Brain microvascular endothelial cell (primary cell): ENCODE measurements around the gene PHC3.

ENCODE experiments used
- DNase-seq: peaks from one replicate; pipeline ENCODE4 v3.0.0-alpha.2; 2020
- H3K27ac ChIP-seq: fragments of 250-450 bp; sonication (Bioruptor Pico); 2 replicates; pipeline ENCODE4 v1.5.1; 2020; ENCODE audit warnings: mild to moderate bottlenecking, moderate library complexity
- H3K27me3 ChIP-seq: fragments of 250-450 bp; sonication (Bioruptor Pico); replicated peaks from 2 replicates; pipeline ENCODE4 v1.5.1; 2020; ENCODE audit warnings: mild to moderate bottlenecking
- H3K36me3 ChIP-seq: fragments of 250-450 bp; sonication (Bioruptor Pico); replicated peaks from 2 replicates; pipeline ENCODE4 v1.5.1; 2020; ENCODE audit warnings: mild to moderate bottlenecking
- H3K4me3 ChIP-seq: 2 replicates; pipeline ENCODE4 v1.5.1; 2011; ENCODE audit warnings: low read depth, mild to moderate bottlenecking, control low read depth, low read length, moderate library complexity
- CTCF ChIP-seq: IDR thresholded peaks from 2 replicates; pipeline ENCODE4 v1.5.1; 2011; ENCODE audit warnings: low read depth, mild to moderate bottlenecking, moderate library complexity, low read length, control low read depth, inconsistent platforms; ENCODE audit errors: missing control alignments
- in situ Hi-C: cut with HindIII; loops from 2 replicates; pipeline ENCODE4 v1.10.0; 2017; ENCODE audit warnings: low sequenced_read_pairs, low pct_ligation_motif_present

The PHC3 gene

GRCh38 chr3:170159459-170159858 is 22.1 kb downstream of the PHC3 start:
- H3K27me3 ChIP-seq, result no peaks in the 10 kb centered on the region
- in situ Hi-C loops, result no loop called here
- peaks cover 11% of the 10 kb centered on the region for H3K36me3 ChIP-seq
- no peak overlapping the region for H3K4me3 ChIP-seq
- no peak for DNase-seq
- no peak for TF ChIP-seq CTCF
- no peak overlapping the region for H3K27ac ChIP-seq

GRCh38 chr3:170155604-170156003 is 25.9 kb downstream of the PHC3 start:
- Histone ChIP-seq H3K27ac (no peak overlapping the region), H3K4me3 (no peak overlapping the region), H3K36me3 (peaks cover 5% of the 10 kb centered on the region), H3K27me3 (no peaks in the 10 kb centered on the region)
- no peak for DNase-seq
- in situ Hi-C loops, result no loop called here
- TF ChIP-seq CTCF, result no peak

GRCh38 chr3:170154569-170155143 is 26.9 kb downstream of the PHC3 start:
- Histone ChIP-seq H3K4me3 (no peak overlapping the region), H3K27ac (no peak overlapping the region), H3K27me3 (no peaks in the 10 kb centered on the region), H3K36me3 (peaks cover 5% of the 10 kb centered on the region)
- no peak for TF ChIP-seq CTCF
- DNase-seq, result no peak
- in situ Hi-C loops, result no loop called here

- no peaks in the 10 kb centered on the region for H3K27me3 ChIP-seq
- in situ Hi-C loops, result no loop called here
- no peak for DNase-seq
- peaks cover 5% of the 10 kb centered on the region for H3K36me3 ChIP-seq
- no peak for TF ChIP-seq CTCF
- no peak overlapping the region for H3K4me3 ChIP-seq
- H3K27ac ChIP-seq, result no peak overlapping the region
These were observed 27.4 kb downstream of the PHC3 start for GRCh38 chr3:170154084-170154483.

- no peak overlapping the region for H3K4me3 ChIP-seq
- H3K27me3 ChIP-seq, result no peaks in the 10 kb centered on the region
- in situ Hi-C loops, result no loop called here
- H3K36me3 ChIP-seq, result peaks cover 5% of the 10 kb centered on the region
- no peak for TF ChIP-seq CTCF
- DNase-seq, result no peak
- no peak overlapping the region for H3K27ac ChIP-seq
These were observed 30.0 kb downstream of the PHC3 start for GRCh38 chr3:170151536-170151935.

- no peak for DNase-seq
- Histone ChIP-seq H3K27ac (no peak overlapping the region), H3K4me3 (no peak overlapping the region), H3K27me3 (no peaks in the 10 kb centered on the region), H3K36me3 (peaks cover 6% of the 10 kb centered on the region)
- TF ChIP-seq CTCF, result no peak
- in situ Hi-C loops, result no loop called here
These were observed 32.5 kb downstream of the PHC3 start for GRCh38 chr3:170149016-170149415.
